Psoas muscle (tissue), 8 donors: ENCODE measurements around the gene PGM5. TPM values are rescaled to one million over a fixed set of nuclear protein-coding genes. Genes with fewer than 3 reads are reported as not detected.

Experiments
- ATAC-seq, 4 donors: fragments of 200-7000 bp; cut with Tn5 transposase; one replicate each; pipeline ENCODE4 v1.9.1; 2020; ENCODE audit warnings: moderate library complexity in 3 of 4, mild to moderate bottlenecking in 2 of 4
- DNase-seq, 2 donors: peaks; one replicate each; pipeline ENCODE4 v3.0.0-alpha.2; 2020
- H3K27ac ChIP-seq: fragments of 200-600 bp; one replicate; pipeline ENCODE4 v1.8.0; 2022
- H3K27me3 ChIP-seq, 3 donors: fragments of 200-600 bp in 1 of 3; one replicate each; pipeline versions ENCODE4 v1.6.1 to v1.8.0; 2013 to 2022; ENCODE audit warnings: low read length in 2 of 3, mild to moderate bottlenecking in 2 of 3, moderate library complexity in 1 of 3; ENCODE audit not compliant: insufficient read depth in 3 of 3
- H3K36me3 ChIP-seq, 2 donors: fragments of 200-600 bp in 1 of 2; one replicate each; pipeline versions ENCODE4 v1.6.1 to v1.8.0; 2013 to 2022; ENCODE audit warnings: low read depth in 1 of 2, mild to moderate bottlenecking in 1 of 2, moderate library complexity in 1 of 2; ENCODE audit not compliant: insufficient read depth in 1 of 2
- H3K4me1 ChIP-seq: fragments of 200-600 bp; one replicate; pipeline ENCODE4 v1.8.0; 2022
- H3K4me3 ChIP-seq: fragments of 200-600 bp; one replicate; pipeline ENCODE4 v1.8.0; 2022; ENCODE audit warnings: mild to moderate bottlenecking
- H3K9me3 ChIP-seq: fragments of 200-600 bp; one replicate; pipeline ENCODE4 v1.8.0; 2022
- CTCF ChIP-seq: fragments of 200-600 bp; IDR thresholded peaks from one replicate; pipeline ENCODE4 v1.8.0; 2022; ENCODE audit warnings: antibody characterized with exemption
- WGBS, 3 donors: extraction: QIAGEN DNeasy Blood & Tissue Kit; methylation state at CpG; one replicate each; pipeline versions ENCODE4 v1.1.6 to v1.1.7; 2013; 5-methylcytosine and 5-hydroxymethylcytosine counted together
- intact Hi-C, 2 donors: fragments of 100-400 bp; cut with DNase I; formaldehyde crosslinking; loops; one replicate each; pipeline versions ENCODE4 v1.11.0 to v1.14.2; 2022
- polyA plus RNA-seq, 3 donors: library from polyadenylated mRNA; stranded (reverse); fragments of 200-250 nt; gene quantifications; one replicate each; pipeline ENCODE4 v1.2.3, GENCODE V29; 2013
- total RNA-seq, 4 donors: library from RNA; stranded (reverse); fragmentation: NEBNext Ultra II Directional in 2 of 4; extraction: Animal tissue kit (Norgen Biotek cat#: 25700) in 2 of 4; gene quantifications; one replicate each; pipeline versions ENCODE4 v1.2.1 to v1.2.4, GENCODE V29; 2021 to 2023
- donor health status: healthy with polysubstance abuse.
- donor health status: DM: no; HTN: no; CAD: no; lungs with moderate emphysema.
- donor health status: Bipolar disorder and iron deficiency.
- donor health status: healthy.
- donor health status: DM: yes; HTN: yes; CAD: no.
- donor health status: DM: no; HTN: no; CAD: no.
- donor health status: DM: no; HTN: no; CAD: no.
- donor health status: DM: yes; HTN: yes; CAD: no.

PGM5 gene
- total and polyA plus RNA-seq, 7 donors = 3.7 to 54.2 (median 15.0) TPM

- TF ChIP-seq CTCF = no peak
- Histone ChIP-seq H3K27ac (no peak overlapping the region), H3K4me3 (no peak overlapping the region), H3K27me3 (peaks cover 0 to 3% (median 0%) of the 10 kb centered on the region in 3 donors), H3K9me3 (no peaks in the 10 kb centered on the region), H3K36me3 (no peaks in the 10 kb centered on the region), H3K4me1 (peaks cover 5% of the 10 kb centered on the region)
- intact Hi-C loops = no loop called here
- DNase-seq (no peak), ATAC-seq (no peak)
These were observed 191.0 kb downstream of the PGM5 start for GRCh38 chr9:68547417-68547816.

DNA sequence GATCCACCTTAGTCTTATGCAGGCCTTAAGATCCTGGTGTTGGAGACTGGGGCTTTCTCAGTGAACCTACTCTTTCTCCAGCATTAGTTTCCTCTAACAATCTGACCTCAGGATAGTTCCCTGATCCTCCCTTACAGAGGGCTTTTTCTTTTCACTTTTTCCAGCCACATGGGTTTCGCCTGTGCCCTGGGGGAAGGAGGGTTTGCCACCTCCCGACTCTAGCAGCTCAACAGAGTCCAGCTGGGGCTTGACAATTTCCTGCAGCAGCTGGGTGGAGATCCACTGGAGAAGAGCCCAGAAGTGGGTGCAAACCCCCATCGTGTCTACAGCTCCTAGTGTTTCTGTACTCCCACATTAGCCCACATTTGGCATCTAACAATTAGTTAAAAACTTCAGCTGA lies 191.8 kb downstream of the PGM5 start:
- no peaks in the 10 kb centered on the region for H3K9me3 ChIP-seq
- DNase-seq = no peak
- H3K27ac ChIP-seq = no peak overlapping the region
- intact Hi-C loops = no loop called here
- peaks cover 6% of the 10 kb centered on the region for H3K4me1 ChIP-seq
- 36 to 48% (median 37%) methylated on average over 3 of the region's 3 CpGs for whole genome bisulfite sequencing, 3 donors
- no peak for TF ChIP-seq CTCF
- H3K27me3 ChIP-seq = peaks cover 0 to 3% (median 0%) of the 10 kb centered on the region in 3 donors
- ATAC-seq = no peak
- H3K4me3 ChIP-seq = no peak overlapping the region
- no peaks in the 10 kb centered on the region for H3K36me3 ChIP-seq

DNA sequence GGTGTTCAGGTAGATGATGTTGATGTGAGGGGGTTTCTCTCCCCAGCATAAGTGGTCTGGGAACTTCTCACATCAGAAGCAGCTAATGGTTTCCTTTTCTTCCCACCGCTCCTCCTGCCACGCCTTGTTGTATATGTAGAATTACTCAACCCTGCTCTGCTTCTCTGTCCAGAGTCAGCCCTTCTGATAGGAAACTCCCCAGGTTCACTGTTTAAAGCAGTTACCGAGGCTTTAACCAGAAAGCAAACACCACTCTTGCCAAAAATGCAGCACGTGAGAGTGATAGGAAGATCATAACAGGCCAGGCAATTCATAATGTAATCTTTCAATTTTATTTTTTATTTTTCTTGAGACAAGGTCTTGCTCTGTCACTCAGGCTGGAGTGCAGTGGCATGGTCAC lies 194.8 kb downstream of the PGM5 start:
- no peak for ATAC-seq
- intact Hi-C loops = no loop called here
- Histone ChIP-seq H3K36me3 (no peaks in the 10 kb centered on the region), H3K9me3 (no peaks in the 10 kb centered on the region), H3K4me3 (no peak overlapping the region), H3K27ac (no peak overlapping the region), H3K4me1 (peaks cover 6% of the 10 kb centered on the region), H3K27me3 (peaks cover 0 to 3% (median 0%) of the 10 kb centered on the region in 3 donors)
- WGBS, 3 donors = 68 to 82% (median 75%) methylated on average over 4 of the region's 4 CpGs
- DNase-seq = no peak
- TF ChIP-seq CTCF = no peak

DNA sequence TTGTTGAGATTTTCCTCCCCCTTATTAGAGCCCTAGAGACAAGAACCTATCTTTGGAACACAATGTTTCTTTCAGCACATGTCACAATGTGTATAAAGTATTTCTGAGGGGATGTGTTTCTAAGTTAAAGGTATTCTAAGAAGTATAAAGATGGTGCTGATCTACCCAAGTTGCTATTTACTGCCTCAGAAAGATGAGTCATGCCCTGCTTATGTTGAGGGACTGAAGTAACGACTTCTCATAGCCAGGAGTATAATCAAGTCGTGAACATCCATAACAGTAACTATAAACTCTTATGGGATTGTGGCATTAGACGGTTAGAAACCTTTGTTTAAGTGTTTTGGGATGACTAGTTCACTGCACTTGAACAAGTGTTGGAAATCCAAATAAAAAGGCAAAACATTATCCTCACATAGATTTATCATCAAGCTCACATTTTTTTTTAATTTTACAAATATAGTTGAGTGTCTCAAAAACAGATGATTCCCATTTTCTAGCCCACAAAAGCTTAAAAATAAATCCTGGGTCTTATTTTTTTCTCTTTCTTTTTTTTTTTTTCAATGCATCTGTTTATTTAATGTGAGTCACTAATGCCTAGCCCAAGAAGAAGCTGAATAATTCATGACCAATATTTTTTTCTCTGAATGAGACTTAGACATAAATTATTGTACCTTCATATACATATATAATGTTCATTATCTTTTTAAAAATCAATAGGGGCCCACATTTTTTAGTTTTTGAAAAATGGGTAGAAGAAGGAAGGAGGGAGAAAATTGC lies 196.5 kb downstream of the PGM5 start:
- DNase-seq (no peak), ATAC-seq (peak; percentile 58 to 88 (median 72))
- no peaks in the 10 kb centered on the region for H3K36me3 ChIP-seq
- H3K9me3 ChIP-seq = no peaks in the 10 kb centered on the region
- peaks cover 6% of the 10 kb centered on the region for H3K4me1 ChIP-seq
- 26 to 57% (median 28%) methylated on average over 3 of the region's 3 CpGs for WGBS, 3 donors
- intact Hi-C loops = no loop called here
- H3K27ac ChIP-seq = no peak overlapping the region
- peaks cover 0 to 2% (median 0%) of the 10 kb centered on the region in 3 donors for H3K27me3 ChIP-seq
- TF ChIP-seq CTCF = no peak
- no peak overlapping the region for H3K4me3 ChIP-seq
